Measurements from ENCODE around the gene SASH1.

Gene SASH1

GRCh38 chr6:148457843-148458159 lies 115.2 kb downstream of the SASH1 start:
- DNase-seq (ENCODE audit: low spot score) = no peak

GRCh38 chr6:148459238-148459637 lies 116.6 kb downstream of the SASH1 start:
- DNase-seq (ENCODE audit: low spot score) = no peak

DNA sequence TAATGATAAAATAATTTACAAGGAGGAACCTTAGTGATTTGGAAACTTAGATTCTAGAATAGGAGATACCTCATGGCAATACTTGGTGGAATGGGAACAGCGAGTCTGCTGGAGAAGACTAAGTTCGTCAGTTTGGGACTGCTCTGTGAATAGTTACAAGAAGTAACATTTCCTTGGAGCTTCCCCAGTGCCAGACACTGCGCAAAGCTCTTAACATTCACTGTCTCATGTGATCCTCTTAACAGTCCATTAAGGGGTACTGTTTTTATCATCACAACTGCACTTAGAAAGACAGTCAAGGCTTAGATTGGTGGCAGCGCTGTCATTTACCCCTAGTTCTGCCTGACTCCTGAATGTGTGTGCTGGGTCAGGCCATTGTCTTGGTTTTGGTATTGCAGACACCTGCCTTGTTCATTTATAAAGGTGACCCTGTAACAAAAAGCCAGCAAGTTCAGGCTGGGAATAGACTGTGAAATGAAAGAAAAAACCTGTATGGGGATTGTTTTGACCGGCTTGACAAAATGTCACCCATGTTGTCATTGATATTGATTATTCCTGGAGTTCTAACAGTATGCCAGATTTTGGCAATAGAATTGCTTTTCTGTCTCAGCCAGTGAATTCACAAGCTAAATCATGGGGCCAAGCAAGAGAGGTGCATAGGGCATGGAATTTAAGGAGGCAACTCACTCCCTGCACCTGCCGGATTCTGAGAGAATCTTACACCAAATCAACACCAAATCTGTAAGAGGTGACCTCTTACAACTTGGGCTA lies 118.4 kb downstream of the SASH1 start:
- no peak for DNase-seq (ENCODE audit: low spot score)

DNA sequence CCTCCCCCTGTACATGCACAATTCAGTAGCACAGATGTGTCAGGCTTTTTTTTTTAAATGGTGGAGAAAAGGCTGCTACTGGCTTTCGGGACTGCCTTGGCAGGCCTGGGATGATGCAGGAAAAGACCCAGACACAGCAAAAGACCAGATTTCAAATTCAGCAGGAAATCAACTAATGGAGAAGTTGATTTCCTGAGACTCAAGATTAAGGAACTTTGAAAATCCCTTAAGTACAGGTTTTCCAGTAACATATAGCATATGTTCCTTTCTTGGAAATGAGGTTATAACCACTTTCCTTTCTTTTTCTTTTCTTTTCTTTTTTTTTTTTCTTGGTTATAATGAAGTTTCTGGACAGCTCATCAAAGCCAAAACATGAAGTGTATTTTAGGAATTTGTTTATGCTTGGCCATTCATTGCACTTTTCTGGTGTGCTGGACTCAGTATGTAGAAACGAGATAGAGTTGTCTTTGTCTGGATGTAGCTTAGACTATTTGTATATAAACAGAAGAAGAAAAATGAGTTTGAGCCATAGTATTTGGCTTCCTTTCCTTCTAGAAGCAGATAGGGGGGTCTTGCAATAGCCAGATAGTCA lies 119.4 kb downstream of the SASH1 start:
- no peak for DNase-seq (ENCODE audit: low spot score)

GRCh38 chr6:148463671-148464070 lies 121.0 kb downstream of the SASH1 start:
- no peak for DNase-seq (ENCODE audit: low spot score)

- peak; percentile 83 for DNase-seq (ENCODE audit: low spot score)
Observed at GRCh38 chr6:148464319-148465010, 121.8 kb downstream of the SASH1 start.

DNA sequence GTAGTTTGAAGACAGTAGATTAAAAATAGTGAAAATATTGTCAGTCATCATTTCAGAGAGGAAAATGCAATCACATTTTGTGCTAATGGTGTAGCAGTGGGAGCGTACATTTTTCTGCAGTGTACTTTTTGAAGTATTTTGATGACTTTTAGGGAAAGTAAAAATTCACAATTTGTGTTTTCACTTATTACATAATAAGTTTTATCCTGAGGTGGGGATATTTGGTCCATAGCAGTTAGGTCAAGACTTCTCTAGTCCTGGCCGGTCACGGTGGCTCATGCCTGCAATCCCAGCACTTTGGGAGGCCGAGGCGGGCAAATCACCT lies 122.3 kb downstream of the SASH1 start:
- no peak for DNase-seq (ENCODE audit: low spot score)

DNA sequence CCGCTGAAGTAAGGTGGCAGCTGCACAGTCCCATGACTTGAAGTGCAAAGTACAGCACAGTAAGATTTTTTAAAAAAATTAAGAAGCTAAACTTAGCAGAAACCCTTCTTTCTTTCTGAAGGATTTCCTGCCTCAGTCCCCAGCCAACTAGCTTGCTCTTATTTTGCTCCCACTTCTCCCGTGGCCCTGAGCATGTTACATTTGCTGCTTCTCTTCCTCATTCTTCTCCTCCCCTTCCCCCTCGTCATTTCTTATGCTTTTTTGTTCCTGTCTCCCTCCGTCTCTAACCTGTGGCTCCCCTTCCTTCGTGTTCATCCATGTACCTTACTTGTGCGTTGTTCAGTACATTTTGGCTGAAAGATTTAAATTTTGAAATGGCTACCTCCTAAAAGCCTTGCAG lies 123.0 kb downstream of the SASH1 start:
- DNase-seq (ENCODE audit: low spot score) = no peak

DNA sequence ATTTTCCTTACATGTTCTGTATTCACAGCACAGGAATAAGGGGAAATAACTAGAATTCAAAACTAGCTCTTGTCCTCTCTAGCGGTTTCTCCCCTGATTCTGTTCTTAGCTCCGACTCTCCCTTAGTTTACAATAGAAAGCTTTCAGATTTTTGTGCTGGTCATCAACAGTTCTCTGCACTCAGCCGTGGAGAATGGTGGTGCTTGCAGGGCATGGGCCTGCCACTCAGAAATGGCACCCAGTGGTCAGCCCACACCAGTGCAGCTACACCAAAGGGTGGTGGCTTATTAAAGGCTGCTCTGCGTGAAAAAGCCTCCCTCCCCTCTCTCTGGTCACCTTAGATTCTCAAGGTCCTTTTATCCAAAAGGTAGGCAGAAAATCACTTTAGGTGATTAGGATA lies 123.5 kb downstream of the SASH1 start:
- DNase-seq (ENCODE audit: low spot score) = no peak

- no peak for DNase-seq (ENCODE audit: low spot score)
Observed at GRCh38 chr6:148467926-148468325, 125.3 kb downstream of the SASH1 start.

- DNase-seq (ENCODE audit: low spot score) = no peak
Observed at GRCh38 chr6:148470156-148470555, 127.5 kb downstream of the SASH1 start.

- no peak for DNase-seq (ENCODE audit: low spot score)
Observed at GRCh38 chr6:148470606-148471465, 128.2 kb downstream of the SASH1 start.

DNA sequence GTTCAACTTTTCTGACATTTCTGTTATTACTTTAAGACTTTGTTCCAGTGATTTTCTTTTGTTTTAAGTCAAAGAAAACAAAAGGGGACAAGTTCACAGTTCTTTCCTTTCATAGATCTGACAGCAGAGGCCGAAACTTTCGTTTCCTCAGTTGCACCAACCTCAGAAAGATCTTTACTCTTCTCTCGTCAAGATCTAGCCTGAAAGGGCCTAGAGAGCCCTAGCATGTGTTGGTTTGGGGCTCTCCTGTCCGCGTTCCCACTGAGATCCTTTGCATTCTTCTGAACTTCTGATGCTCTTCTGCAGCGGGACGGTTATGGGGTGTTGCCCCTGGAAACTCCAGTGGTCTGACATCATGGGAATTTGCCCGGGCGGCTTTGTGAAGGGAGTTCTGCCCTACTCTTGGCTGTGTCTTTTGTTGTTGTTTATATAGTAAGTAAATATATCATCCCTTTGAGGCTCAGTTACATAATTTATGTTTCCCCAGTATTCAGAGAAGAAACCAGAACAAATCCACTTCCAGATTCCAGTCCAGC lies 129.1 kb downstream of the SASH1 start:
- no peak for DNase-seq (ENCODE audit: low spot score)

GRCh38 chr6:148472171-148473105 lies 129.8 kb downstream of the SASH1 start:
- DNase-seq (ENCODE audit: low spot score) = no peak

GRCh38 chr6:148479497-148479896 lies 136.9 kb downstream of the SASH1 start:
- DNase-seq (ENCODE audit: low spot score) = no peak

DNA sequence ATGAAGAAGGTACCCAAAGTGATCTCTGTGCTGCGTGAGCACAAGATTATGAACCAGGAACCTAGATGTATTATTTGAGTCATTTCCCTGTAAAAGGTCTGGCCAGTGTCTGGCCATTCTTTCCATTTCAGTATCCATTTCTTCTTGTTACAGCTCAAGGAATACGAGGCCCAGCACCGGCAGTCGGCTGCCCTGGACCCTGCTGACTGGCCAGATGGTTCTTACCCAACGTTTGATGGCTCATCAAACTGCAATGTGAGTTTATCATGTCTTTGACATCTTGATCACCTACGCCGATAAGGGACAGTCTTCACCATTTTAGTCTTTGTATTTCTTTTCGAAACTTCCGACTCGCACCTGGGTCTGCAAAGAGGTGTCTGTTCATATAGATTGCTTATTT lies 144.8 kb downstream of the SASH1 start:
- no peak for DNase-seq (ENCODE audit: low spot score)

GRCh38 chr6:148491638-148492251 lies 149.1 kb downstream of the SASH1 start:
- no peak for DNase-seq (ENCODE audit: low spot score)

DNA sequence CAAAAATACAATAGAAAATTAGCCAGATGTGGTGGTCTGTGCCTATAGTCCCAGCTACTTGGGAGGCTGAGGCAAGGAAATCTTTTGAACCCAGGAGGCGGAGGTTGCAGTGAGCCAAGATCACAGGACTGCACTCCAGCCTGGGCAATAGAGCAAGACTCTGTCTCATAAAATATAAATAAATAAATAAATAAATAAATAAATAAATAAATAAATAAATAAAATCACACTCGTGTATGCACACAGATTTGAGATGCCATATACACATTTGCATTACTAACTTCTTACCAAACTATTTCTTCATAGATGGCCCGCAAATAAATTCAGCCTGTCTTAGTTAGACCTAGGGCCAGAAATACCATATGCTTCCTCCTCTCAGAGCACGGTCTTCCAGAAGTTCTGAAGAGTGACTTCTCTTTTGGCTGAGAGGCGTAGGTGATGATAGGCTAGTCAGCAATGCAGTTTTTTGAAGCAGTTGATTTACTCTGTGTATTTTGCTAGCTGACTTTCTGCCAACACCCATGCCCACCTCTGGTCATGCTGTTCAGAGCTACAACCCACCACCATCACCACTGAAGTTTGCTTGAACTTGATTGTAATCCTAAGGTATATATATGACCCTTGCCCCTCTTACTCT lies 150.1 kb downstream of the SASH1 start:
- DNase-seq (ENCODE audit: low spot score) = no peak

GRCh38 chr6:148493424-148493823 lies 150.8 kb downstream of the SASH1 start:
- DNase-seq (ENCODE audit: low spot score) = no peak

- DNase-seq (ENCODE audit: low spot score) = no peak
Observed at GRCh38 chr6:148494226-148494625, 151.6 kb downstream of the SASH1 start.

Measured in NAMALWA (cell line).